Measurements from ENCODE around the gene VPS54. TPM values are rescaled to one million over a fixed set of nuclear protein-coding genes. Genes with fewer than 3 reads are reported as not detected.
A peak's percentile ranks its signal among the peaks of the same experiment; 100 is the strongest.

Gene VPS54
- total and polyA plus RNA-seq, 7 experiments from 2014 or later: 4.5 to 20.8 (median 14.6) TPM

DNA sequence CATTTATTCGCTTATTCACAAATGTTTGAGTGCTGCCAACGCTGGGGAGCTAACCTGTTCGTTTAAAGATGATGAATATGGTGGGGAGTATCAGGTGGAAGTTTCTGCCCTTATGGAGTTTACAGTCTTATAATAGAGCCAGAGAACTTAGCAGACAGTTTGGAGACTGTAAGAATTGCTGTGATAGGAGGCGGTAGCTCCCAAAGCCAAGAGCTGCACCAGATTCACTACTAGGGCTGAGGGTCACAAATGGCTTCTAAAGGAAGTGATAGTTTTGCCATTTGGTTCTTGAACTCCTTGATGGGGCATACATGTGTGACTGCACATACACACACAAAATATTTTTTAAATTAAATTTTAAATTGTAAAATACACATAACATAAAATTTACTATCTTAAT is 148.5 kb downstream of the VPS54 start:
- Histone ChIP-seq H3K4me1 (ENCODE audit: control insufficient read depth in 2 of 2, insufficient read depth in 2 of 2, low read length in 2 of 2) (peaks cover 0 to 3% of the 10 kb centered on the region in 2 donors), H3K9me3 (ENCODE audit: control insufficient read depth in 2 of 3, low read length in 3 of 3) (no peaks in the 10 kb centered on the region), H3K36me3 (ENCODE audit: control insufficient read depth in 2 of 3, insufficient read depth in 3 of 3, low read length in 3 of 3) (peaks cover 0 to 14% (median 0%) of the 10 kb centered on the region in 3 experiments), H3K27ac (ENCODE audit: low read depth, low read length) (no peak overlapping the region), H3K27me3 (ENCODE audit: control insufficient read depth in 2 of 2, insufficient read depth in 2 of 2, low read length in 2 of 2) (no peaks in the 10 kb centered on the region), H3K4me3 (ENCODE audit: low read length) (no peak overlapping the region)
- Mint-ChIP-seq H3K27me3 (no peaks in the 10 kb centered on the region), H3K36me3 (peaks cover 19 to 63% (median 36%) of the 10 kb centered on the region in 5 donors), H3K9me3 (peaks cover 0 to 5% (median 0%) of the 10 kb centered on the region in 11 donors), H3K4me1 (peaks cover 16 to 64% (median 49%) of the 10 kb centered on the region in 7 donors), H3K4me3 (no peak overlapping the region), H3K27ac (peak overlapping the region in 2 of 9 donors; percentile 47 to 60)
- no peak for ATAC-seq
- no peak for DNase-seq
- ChIA-PET CTCF (interaction anchor here (3.1 kb wide), 1 partner anchor 9 kb away, joined by 16 read pairs; no protein-coding TSS in a partner anchor), POLR2A (no interaction called here)
- intact Hi-C loops (cut with micrococcal nuclease): no loop called here

DNA sequence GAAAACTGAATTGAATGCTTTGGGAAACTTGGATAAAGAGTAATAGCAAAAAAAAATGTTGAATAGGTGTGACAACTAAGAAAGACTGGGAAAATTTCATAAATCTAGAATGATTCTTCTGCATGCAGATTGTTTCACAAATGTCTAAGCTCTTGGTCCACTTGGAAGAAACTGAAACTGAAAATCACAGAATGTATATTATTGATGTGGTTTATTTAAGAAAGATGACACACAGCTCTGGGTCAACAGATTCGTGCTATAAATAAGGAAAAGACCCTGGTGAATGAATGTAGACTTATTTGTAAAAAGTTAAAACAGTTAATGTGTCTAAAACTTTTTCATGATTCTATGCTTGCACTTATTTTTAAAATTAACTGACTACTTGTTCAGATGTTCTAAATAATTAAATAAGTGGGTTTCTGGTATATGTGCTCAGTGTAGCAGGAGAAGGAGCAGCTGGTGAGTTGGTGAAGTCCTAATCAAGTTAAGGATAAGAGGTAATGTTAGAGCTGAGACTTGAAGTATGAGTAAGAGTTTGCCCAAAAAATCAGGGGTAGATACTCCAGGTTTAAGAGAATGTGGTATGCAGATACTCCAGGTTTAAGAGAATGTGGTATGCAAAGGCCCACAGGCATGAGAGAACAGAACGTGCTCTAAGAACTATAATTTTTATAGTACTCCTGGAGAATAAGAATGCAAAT is 153.1 kb downstream of the VPS54 start:
- no peak overlapping the region for H3K27ac ChIP-seq (ENCODE audit: low read depth, low read length)
- intact Hi-C loops (cut with micrococcal nuclease): no loop called here
- DNase-seq (no peak), ATAC-seq (no peak)
- Mint-ChIP-seq H3K4me3 (peak overlapping the region in 4 of 10 donors; percentile 4 to 48 (median 14)), H3K36me3 (peaks cover 0 to 44% (median 17%) of the 10 kb centered on the region in 5 donors), H3K27me3 (no peaks in the 10 kb centered on the region), H3K27ac (peak overlapping the region in 5 of 9 donors; percentile 10 to 60 (median 38)), H3K4me1 (peaks cover 11 to 50% (median 36%) of the 10 kb centered on the region in 7 donors), H3K9me3 (no peaks in the 10 kb centered on the region)
- CTCF ChIA-PET: interaction anchor here (0.6 to 1.0 kb wide), 4 partner anchors 168 to 1108 kb away, joined by 3 to 5 read pairs (median 4); no protein-coding TSS in a partner anchor
- POLR2A ChIA-PET: interaction anchor here (1.1 kb wide), 1 partner anchor 24 kb away, joined by 5 read pairs; the partner anchor contains the start of gene UGP2
- no peaks in the 10 kb centered on the region for H3K9me3 ChIP-seq (ENCODE audit: control insufficient read depth in 2 of 3, low read length in 3 of 3)
- peaks cover 0 to 8% of the 10 kb centered on the region in 2 donors for H3K4me1 ChIP-seq (ENCODE audit: control insufficient read depth in 2 of 2, insufficient read depth in 2 of 2, low read length in 2 of 2)
- no peaks in the 10 kb centered on the region for H3K27me3 ChIP-seq (ENCODE audit: control insufficient read depth in 2 of 2, insufficient read depth in 2 of 2, low read length in 2 of 2)
- peaks cover 0 to 11% (median 0%) of the 10 kb centered on the region in 3 experiments for H3K36me3 ChIP-seq (ENCODE audit: control insufficient read depth in 2 of 3, insufficient read depth in 3 of 3, low read length in 3 of 3)
- H3K4me3 ChIP-seq (ENCODE audit: low read length): no peak overlapping the region

DNA sequence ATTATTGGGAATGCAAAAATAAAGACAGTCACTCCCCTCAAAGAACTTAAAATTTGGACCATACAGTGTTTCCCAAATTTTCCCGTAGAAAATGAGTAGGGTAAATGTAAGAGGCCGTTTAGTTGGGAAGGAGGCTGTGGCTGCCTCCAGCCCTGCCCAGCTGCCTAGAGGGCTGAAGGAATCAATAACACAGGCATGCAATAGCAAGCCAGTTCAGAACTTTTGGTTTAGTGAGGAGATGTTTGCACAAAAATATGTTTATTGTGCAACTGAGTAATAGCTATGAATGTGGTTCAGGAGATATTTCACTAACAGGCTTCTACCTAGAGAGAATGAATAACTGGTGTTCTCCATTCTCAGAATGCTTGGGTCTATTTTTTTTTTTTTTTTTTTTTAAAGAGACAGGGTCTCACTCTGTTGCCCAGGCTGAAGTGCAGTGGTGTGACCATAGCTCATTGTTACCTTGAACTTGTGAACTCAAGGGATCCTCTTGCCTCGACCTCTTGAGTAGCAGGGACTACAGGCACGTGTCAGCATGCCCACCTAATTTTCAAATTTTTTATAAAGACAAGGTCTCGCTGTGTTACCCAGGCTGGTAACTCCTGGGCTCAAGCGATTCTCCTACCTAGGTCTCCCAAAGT is 153.9 kb downstream of the VPS54 start:
- Histone ChIP-seq H3K4me1 (ENCODE audit: control insufficient read depth in 2 of 2, insufficient read depth in 2 of 2, low read length in 2 of 2) (peaks cover 0 to 8% of the 10 kb centered on the region in 2 donors), H3K36me3 (ENCODE audit: control insufficient read depth in 2 of 3, insufficient read depth in 3 of 3, low read length in 3 of 3) (peaks cover 0 to 12% (median 0%) of the 10 kb centered on the region in 3 experiments), H3K9me3 (ENCODE audit: control insufficient read depth in 2 of 3, low read length in 3 of 3) (no peaks in the 10 kb centered on the region), H3K27ac (ENCODE audit: low read depth, low read length) (no peak overlapping the region), H3K4me3 (ENCODE audit: low read length) (no peak overlapping the region), H3K27me3 (ENCODE audit: control insufficient read depth in 2 of 2, insufficient read depth in 2 of 2, low read length in 2 of 2) (no peaks in the 10 kb centered on the region)
- Mint-ChIP-seq H3K4me1 (peaks cover 12 to 51% (median 40%) of the 10 kb centered on the region in 7 donors), H3K27ac (peak overlapping the region in 2 of 9 donors; percentile 11 to 75), H3K27me3 (no peaks in the 10 kb centered on the region), H3K9me3 (no peaks in the 10 kb centered on the region), H3K4me3 (peak overlapping the region in 2 of 10 donors; percentile 22 to 27), H3K36me3 (peaks cover 0 to 43% (median 17%) of the 10 kb centered on the region in 5 donors)
- intact Hi-C loops (cut with micrococcal nuclease): no loop called here
- DNase-seq (no peak), ATAC-seq (no peak)
- ChIA-PET POLR2A (no interaction called here), CTCF (interaction anchor here (0.6 to 1.4 kb wide), 4 partner anchors 111 to 1107 kb away, joined by 3 to 5 read pairs (median 4); no protein-coding TSS in a partner anchor)

DNA sequence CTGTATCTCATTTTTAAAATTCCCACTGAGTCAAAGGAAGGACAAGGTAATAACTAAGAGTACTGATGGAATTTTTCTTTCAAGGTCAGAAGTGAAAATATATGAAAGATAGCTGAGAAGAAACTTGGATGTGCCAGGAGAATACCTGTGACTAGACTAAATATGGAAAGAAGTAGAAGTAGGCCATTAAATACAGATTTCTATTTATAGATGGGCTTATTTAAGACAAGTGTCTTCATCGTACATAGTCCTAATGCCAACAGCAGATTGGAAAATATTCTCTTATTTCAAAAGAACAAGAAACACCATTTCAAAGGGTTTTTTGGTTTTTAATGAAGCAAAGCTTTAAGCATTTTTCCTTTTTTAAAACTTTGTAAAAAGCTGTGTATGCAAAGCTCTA is 155.5 kb downstream of the VPS54 start:
- no peak overlapping the region for H3K4me3 Mint-ChIP-seq
- CTCF ChIA-PET: interaction anchor here (0.6 to 7.3 kb wide), 4 partner anchors 165 to 764 kb away, joined by 3 to 92 read pairs (median 24); no protein-coding TSS in a partner anchor
- intact Hi-C loops (cut with micrococcal nuclease): no loop called here
- ATAC-seq (no peak), DNase-seq (no peak)
- H3K4me1 Mint-ChIP-seq: peaks cover 12 to 45% (median 39%) of the 10 kb centered on the region in 7 donors
- peaks cover 0 to 15% (median 0%) of the 10 kb centered on the region in 3 experiments for H3K36me3 ChIP-seq (ENCODE audit: control insufficient read depth in 2 of 3, insufficient read depth in 3 of 3, low read length in 3 of 3)
- H3K9me3 ChIP-seq (ENCODE audit: control insufficient read depth in 2 of 3, low read length in 3 of 3): no peaks in the 10 kb centered on the region
- peaks cover 0 to 45% (median 17%) of the 10 kb centered on the region in 5 donors for H3K36me3 Mint-ChIP-seq
- no peak overlapping the region for H3K4me3 ChIP-seq (ENCODE audit: low read length)
- no peaks in the 10 kb centered on the region for H3K9me3 Mint-ChIP-seq
- H3K4me1 ChIP-seq (ENCODE audit: control insufficient read depth in 2 of 2, insufficient read depth in 2 of 2, low read length in 2 of 2): peaks cover 0 to 8% of the 10 kb centered on the region in 2 donors
- no peaks in the 10 kb centered on the region for H3K27me3 ChIP-seq (ENCODE audit: control insufficient read depth in 2 of 2, insufficient read depth in 2 of 2, low read length in 2 of 2)
- H3K27me3 Mint-ChIP-seq: no peaks in the 10 kb centered on the region
- peak overlapping the region in 1 of 9 donors; percentile 44 for H3K27ac Mint-ChIP-seq
- POLR2A ChIA-PET: no interaction called here
- H3K27ac ChIP-seq (ENCODE audit: low read depth, low read length): no peak overlapping the region

DNA sequence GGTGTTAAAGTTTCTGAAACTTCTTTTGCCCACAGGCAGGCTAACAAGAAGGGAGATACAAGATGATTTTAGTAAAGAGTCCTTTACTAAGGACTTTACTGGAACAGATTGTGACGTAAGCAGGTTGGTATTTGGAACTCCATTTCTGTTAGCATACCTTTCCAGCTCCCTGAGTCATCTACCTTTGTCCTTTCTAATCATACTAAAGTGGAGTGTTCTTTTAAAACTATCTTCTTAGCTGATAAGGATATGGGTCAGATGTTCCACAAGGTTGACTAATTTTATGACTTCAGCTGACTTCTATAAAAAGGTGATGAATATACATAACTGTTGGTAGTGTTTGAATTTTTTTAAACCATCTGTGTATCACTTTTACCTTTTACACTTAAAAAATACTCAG is 156.4 kb downstream of the VPS54 start:
- ChIA-PET POLR2A (no interaction called here), CTCF (interaction anchor here (0.5 to 7.3 kb wide), 4 partner anchors 8 to 171 kb away, joined by 5 to 92 read pairs (median 29); no protein-coding TSS in a partner anchor)
- Mint-ChIP-seq H3K27ac (no peak overlapping the region), H3K4me3 (no peak overlapping the region), H3K9me3 (no peaks in the 10 kb centered on the region), H3K27me3 (no peaks in the 10 kb centered on the region), H3K4me1 (peaks cover 6 to 46% (median 43%) of the 10 kb centered on the region in 7 donors), H3K36me3 (peaks cover 0 to 45% (median 21%) of the 10 kb centered on the region in 5 donors)
- intact Hi-C loops (cut with micrococcal nuclease): no loop called here
- H3K36me3 ChIP-seq (ENCODE audit: control insufficient read depth in 2 of 3, insufficient read depth in 3 of 3, low read length in 3 of 3): peaks cover 0 to 19% (median 0%) of the 10 kb centered on the region in 3 experiments
- H3K4me3 ChIP-seq (ENCODE audit: low read length): no peak overlapping the region
- no peak for DNase-seq
- no peak for ATAC-seq
- no peak overlapping the region for H3K27ac ChIP-seq (ENCODE audit: low read depth, low read length)
- H3K9me3 ChIP-seq (ENCODE audit: control insufficient read depth in 2 of 3, low read length in 3 of 3): no peaks in the 10 kb centered on the region
- H3K4me1 ChIP-seq (ENCODE audit: control insufficient read depth in 2 of 2, insufficient read depth in 2 of 2, low read length in 2 of 2): peaks cover 0 to 8% of the 10 kb centered on the region in 2 donors
- H3K27me3 ChIP-seq (ENCODE audit: control insufficient read depth in 2 of 2, insufficient read depth in 2 of 2, low read length in 2 of 2): no peaks in the 10 kb centered on the region

DNA sequence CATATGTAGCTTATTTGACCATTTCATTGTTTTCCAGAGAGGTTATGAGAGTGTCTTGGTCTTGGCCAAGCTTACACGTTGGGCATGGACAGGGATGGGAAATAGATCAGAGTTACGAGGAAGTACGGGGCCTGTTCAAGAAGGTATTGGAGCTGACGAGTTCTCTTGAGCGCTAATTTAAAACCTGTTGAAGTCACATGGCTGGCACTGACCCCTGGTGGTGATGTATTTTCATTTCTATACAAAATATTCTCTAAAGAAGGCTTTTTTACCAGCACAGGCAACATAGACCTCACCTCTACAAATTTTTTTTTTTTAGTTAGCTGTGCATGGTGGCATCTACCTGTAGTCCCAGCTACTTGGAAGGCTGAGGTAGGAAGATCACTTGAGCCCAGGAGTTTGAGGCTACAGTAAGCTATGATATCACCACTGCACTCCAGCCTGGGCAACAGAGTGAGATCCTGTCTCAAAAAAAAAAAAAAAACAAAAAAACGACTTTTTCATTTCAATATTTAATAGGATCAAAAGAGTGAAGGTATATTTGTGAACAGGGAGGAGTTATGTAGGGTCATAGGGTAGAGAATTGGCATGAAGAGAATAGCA is 157.9 kb downstream of the VPS54 start:
- H3K4me3 Mint-ChIP-seq: no peak overlapping the region
- peaks cover 14 to 54% (median 47%) of the 10 kb centered on the region in 7 donors for H3K4me1 Mint-ChIP-seq
- CTCF ChIA-PET: interaction anchor here (0.5 to 7.3 kb wide), 23 partner anchors 8 to 1176 kb away, joined by 3 to 92 read pairs (median 3); partner anchors contain the start of genes MDH1 and UGP2
- H3K27me3 Mint-ChIP-seq: no peaks in the 10 kb centered on the region
- DNase-seq (peak in 8 of 9 donors; percentile 23 to 79 (median 70)), ATAC-seq (peak; percentile 81)
- H3K4me3 ChIP-seq (ENCODE audit: low read length): no peak overlapping the region
- H3K36me3 Mint-ChIP-seq: peaks cover 0 to 50% (median 24%) of the 10 kb centered on the region in 5 donors
- peaks cover 0 to 24% (median 0%) of the 10 kb centered on the region in 3 experiments for H3K36me3 ChIP-seq (ENCODE audit: control insufficient read depth in 2 of 3, insufficient read depth in 3 of 3, low read length in 3 of 3)
- H3K27ac Mint-ChIP-seq: peak overlapping the region in 5 of 9 donors; percentile 3 to 41 (median 18)
- no peaks in the 10 kb centered on the region for H3K27me3 ChIP-seq (ENCODE audit: control insufficient read depth in 2 of 2, insufficient read depth in 2 of 2, low read length in 2 of 2)
- POLR2A ChIA-PET: interaction anchor here (1.0 to 1.3 kb wide), 5 partner anchors 19 to 1075 kb away, joined by 3 to 6 read pairs (median 4); partner anchors contain the start of gene UGP2
- H3K27ac ChIP-seq (ENCODE audit: low read depth, low read length): no peak overlapping the region
- H3K9me3 ChIP-seq (ENCODE audit: control insufficient read depth in 2 of 3, low read length in 3 of 3): no peaks in the 10 kb centered on the region
- intact Hi-C loops (cut with micrococcal nuclease): loop anchor here (1.0 to 2.0 kb wide), 6 partner anchors 20 to 169 kb away; partner anchors contain the start of gene UGP2 (in 1 of the 2)
- no peaks in the 10 kb centered on the region for H3K9me3 Mint-ChIP-seq
- peaks cover 6 to 14% of the 10 kb centered on the region in 2 donors for H3K4me1 ChIP-seq (ENCODE audit: control insufficient read depth in 2 of 2, insufficient read depth in 2 of 2, low read length in 2 of 2)
